ENCODE measurements around the gene CFAP65.

The CFAP65 gene, protein sequence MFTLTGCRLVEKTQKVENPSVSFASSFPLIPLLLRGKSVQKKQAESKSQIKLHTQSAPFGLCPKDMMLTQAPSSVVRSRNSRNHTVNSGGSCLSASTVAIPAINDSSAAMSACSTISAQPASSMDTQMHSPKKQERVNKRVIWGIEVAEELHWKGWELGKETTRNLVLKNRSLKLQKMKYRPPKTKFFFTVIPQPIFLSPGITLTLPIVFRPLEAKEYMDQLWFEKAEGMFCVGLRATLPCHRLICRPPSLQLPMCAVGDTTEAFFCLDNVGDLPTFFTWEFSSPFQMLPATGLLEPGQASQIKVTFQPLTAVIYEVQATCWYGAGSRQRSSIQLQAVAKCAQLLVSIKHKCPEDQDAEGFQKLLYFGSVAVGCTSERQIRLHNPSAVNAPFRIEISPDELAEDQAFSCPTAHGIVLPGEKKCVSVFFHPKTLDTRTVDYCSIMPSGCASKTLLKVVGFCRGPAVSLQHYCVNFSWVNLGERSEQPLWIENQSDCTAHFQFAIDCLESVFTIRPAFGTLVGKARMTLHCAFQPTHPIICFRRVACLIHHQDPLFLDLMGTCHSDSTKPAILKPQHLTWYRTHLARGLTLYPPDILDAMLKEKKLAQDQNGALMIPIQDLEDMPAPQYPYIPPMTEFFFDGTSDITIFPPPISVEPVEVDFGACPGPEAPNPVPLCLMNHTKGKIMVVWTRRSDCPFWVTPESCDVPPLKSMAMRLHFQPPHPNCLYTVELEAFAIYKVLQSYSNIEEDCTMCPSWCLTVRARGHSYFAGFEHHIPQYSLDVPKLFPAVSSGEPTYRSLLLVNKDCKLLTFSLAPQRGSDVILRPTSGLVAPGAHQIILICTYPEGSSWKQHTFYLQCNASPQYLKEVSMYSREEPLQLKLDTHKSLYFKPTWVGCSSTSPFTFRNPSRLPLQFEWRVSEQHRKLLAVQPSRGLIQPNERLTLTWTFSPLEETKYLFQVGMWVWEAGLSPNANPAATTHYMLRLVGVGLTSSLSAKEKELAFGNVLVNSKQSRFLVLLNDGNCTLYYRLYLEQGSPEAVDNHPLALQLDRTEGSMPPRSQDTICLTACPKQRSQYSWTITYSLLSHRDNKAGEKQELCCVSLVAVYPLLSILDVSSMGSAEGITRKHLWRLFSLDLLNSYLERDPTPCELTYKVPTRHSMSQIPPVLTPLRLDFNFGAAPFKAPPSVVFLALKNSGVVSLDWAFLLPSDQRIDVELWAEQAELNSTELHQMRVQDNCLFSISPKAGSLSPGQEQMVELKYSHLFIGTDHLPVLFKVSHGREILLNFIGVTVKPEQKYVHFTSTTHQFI (N-terminal part only)

DNA sequence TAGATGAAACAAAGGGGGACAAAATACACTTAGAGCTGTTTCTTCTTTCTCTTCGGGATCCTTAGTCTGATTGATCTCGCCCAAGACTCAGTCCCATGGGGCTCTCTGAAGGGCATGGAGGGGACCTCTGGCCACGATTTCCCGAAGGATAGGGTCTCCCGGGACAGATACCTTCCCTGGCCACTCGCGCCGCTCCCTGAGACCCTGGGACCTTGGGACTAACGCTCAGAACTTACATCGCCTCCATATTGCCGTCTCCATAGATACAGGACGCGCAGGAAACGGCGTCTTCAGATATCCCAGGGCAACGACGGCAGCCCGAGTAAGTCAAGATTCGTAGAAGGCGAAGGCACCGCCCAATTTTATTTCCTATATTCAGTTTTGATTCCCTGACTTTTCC is at the start of gene CFAP65:
CFAP65 (minus strand) TSS at position 265 of the 400 bp plus-strand sequence. CDS start 2,468 bp downstream, outside the sequence.
- no peak for DNase-seq (ENCODE audit: low read depth)

DNA sequence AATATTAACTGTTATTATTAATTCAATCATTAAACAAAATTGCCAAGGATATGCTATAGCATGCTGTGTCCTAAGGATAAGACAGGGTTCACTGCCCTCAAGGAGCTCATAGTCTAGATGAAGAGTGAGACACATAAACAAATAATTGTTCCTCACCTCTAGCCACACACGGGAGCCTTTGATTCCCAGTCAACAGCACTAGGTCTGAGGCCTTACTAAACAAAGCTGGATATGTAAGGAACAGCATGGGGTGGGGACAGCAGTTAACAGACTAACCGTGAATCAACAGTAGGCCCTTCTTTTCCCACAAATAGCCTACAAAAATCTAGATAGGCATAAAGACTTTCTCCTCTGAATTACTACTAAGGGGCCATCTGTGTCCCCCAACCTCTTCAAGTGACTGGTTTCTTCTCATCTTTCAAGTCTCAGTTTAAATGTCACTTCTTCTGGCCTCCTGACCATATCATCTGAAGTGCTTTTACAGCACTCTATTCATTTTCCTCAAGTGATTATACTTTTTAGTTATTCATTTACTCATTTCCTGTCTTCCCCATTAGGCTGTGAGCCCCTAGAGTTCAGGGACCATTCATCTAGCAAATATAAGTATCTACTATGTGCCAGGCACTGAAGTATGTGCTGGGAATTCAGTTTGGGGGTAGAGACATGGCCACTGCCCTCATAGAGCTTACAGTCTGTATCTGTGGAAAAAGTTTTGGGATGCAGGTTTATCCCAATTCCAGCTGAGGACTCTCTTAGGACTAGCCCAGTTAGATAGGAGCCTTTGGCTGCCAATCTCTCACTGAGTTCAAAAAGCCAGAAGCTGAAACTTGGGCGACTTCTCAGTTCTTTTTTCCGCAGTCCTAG is 49.4 kb upstream of the CFAP65 start:
- DNase-seq (ENCODE audit: low read depth), result no peak

DNA sequence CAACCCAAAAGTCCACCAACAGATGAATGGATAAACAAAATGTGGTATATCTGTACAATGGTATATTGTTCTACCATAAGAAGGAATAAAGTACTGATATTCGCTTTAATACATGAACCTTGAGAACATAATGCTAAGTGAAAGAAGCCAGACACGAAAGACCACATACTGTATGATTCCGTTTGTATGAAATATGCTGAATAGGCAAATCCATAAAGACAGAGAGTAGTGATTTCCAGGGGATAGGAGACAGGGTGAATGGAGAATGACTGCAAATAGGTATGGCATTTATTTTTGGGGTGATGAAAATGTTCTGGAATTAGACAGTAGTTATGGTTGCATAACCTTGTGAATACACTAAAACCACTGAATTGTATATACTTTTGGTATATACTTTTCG is 48.0 kb upstream of the CFAP65 start:
- no peak for DNase-seq (ENCODE audit: low read depth)

DNA sequence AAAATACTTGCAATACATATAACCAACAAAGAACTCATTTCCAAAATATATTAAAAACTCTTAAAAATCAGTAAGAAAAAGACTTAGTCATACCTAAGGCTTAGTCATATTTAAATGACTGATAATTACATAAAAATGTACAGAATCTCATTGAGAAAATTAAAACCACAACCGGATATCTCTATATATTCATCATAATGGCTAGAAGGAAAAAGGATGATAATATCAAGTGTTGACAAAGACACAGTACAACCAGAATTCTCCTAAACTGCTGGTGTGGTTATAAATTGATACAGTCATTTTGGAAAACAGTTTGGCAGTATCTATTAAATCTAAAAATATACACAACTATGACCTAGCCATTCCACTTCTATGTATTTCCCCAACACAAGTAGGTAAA is 46.5 kb upstream of the CFAP65 start:
- no peak for DNase-seq (ENCODE audit: low read depth)

DNA sequence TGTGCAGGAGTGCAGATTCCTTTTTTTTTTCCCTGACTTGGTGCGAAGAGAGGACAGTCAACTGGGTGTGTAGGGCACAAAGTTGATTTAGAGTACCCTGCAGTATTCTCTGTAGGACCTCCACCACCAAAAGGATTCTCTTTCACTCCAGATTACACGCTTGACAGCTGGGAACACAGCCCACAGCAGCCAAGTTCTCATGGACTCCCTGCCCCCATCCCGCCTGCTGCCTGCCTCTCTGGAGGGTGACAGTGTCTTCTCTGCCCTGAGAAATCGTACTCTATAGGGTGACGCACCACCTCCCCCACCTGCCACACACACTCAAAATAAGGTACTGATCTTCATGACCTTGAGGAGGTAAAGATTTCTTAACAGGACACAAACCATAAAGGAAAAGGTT is 46.0 kb upstream of the CFAP65 start:
- no peak for DNase-seq (ENCODE audit: low read depth)

DNA sequence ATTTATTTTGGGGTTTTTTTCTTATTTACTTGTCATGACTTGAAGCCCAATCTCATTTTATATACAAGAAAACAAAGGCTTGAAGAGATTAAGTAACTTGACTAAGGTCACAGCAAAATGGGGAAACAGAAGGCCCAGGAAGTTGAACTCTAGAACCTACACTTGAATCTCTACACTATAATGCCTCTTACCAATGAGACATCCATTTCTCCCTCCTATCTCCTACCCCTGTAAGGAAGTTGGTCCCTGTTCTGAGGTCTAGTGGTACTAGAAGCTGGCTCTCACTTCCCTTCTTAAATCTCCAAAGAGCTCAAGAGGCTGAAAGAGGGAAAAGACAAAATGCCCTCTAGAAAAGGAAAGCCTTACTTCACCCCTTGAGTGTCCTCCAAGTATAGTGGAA is 44.9 kb upstream of the CFAP65 start:
- DNase-seq (ENCODE audit: low read depth), result no peak

DNA sequence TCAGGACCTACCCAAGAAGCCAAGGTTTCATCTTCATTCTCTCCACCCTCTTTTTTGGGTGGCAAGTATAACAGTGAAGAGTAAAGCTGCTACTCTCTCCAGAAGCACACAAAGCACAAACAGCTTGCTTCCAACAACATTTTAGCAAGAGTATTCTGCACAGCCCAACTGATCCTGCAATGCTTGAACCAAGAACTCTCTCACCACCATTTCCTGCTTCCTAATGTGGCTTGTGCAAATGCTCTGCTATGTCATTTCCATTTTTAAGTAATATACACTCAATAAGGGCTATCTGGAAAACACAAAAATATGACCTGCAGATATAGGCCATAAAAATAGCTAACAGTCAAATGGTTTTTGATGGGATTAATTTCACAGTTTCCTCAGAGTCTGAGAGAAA is 43.5 kb upstream of the CFAP65 start:
- no peak for DNase-seq (ENCODE audit: low read depth)

DNA sequence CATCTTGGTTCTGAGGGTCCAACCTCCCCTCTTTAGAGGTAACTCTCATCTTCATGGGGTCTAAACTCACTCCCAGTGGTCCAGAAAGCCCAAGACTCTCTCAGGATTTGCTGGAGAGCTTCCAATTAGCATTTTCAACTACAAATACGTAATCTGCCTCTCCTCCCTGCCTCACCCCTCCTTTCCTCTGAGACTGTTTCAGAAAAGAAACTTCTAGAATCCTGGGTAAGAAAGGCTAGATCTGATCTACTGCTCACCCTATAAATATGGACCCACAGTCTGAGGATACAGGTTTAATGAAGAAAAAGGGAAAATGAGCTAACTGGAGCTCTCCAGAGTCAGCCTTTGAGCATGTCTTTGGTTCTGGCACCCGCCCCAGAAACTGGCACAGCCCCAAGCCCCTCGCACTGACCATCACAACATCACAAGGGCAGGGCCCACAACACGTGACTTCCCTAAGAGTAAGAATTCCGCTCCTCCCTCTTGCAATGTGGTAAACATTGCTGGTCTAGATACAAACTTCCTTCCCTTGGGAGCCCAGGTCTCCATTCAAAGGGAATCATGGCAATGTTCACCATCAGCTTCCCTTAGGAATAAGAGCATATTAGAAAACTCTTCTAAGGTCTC is 41.1 kb upstream of the CFAP65 start:
- no peak for DNase-seq (ENCODE audit: low read depth)

DNA sequence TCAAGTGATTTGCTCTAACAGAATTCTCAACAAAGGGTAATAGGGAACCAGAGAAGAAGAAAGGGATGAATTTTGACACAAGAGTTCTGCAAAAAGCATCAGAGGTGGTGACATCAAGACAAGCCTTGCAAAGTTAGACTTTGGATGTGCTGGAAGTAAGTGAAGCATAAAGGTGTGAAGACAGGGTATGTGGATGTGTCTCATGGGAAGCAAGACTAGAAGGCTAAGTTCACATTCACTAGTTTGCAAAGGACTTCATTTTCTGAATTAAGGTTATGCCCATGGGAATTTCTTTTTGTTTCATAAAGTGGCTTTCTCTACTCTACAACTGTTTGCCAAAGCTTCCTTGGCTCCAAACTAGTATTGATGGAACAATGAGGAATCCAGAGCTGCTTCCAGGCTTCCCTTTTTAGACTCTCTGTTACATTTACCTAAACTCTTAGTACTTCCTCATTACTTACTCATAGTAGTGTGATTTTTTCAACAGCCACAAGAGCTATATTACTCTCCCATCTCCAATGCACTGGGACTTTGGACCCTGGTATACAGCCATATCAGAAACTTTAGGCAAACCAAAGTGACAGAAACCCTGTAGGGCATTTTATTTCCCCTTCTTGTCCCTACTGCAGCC is 40.5 kb upstream of the CFAP65 start:
- DNase-seq (ENCODE audit: low read depth), result no peak

DNA sequence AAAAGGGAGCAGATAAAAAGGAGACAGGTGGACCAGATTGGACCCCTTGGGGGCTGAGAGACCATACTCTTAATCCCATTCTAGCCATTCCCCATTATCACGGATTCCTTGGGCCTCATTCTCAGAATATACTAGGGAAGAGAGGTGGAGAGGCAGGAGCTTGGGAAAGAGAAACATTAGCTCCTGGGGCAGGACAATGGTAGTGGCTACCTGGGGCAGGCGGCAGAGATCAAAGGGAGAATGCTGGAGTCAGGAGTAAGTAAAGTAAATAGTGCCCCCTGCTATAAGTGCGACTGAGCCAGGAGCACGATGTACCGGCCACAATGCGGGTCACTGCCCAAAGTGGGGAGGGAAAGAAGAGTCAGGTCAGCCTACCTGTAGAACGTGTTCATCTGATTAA is 39.8 kb upstream of the CFAP65 start:
- DNase-seq (ENCODE audit: low read depth), result no peak

DNA sequence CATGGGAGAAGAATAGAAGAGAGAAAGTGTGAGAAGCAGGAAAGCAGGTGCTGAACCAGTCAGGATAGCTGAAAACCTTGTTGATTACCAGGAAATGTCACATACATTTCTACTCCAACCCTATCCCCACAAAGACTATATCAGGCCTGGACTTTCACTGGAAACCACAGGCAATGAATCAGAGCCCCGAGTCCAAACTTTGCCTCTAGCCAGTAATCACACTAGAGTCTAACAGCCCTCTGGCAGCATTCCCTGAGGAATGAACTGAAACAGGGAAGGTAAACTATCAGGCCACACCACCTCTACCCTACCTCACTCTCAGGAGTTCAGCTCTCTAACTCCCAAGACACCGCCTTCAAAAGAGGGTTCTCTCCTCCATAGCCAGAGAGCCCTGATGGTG is 38.1 kb upstream of the CFAP65 start:
- no peak for DNase-seq (ENCODE audit: low read depth)

DNA sequence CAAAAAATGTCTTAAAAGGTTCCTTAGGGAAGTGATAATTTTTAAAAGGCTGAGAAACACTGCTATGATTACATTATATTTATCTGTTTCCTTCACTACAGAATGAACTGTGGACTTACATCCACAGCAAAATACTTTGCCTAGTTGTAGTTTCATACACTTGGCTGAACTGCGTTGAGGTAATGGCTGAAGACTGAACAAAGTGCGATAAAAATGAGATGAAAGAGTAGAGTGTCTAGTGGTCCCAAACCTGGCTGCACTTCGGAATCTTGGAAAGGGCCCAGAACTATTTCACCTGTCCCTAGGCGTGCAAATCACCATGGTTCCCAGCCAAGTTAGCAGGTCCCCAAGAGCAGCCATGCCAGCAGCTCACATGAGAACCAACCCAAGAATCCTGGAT is 37.6 kb upstream of the CFAP65 start:
- DNase-seq (ENCODE audit: low read depth), result no peak

DNA sequence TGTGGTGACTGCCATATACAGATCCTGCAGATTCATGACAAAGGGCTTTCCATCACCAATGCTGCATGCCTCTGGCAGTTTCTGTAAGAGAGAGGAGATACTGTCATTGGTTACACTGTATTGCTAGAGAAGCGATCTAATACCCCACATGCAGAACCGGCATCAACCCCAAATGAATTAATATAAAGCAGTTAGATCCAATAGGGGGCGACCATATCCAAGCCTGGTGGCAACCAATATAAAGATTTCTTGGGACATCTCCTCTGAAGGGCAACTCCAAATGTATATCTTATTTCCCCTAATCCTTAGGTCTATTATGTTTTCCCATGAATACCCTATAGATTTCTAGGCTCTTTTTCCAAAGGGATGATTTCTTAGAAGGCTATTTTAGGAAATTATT is 36.8 kb upstream of the CFAP65 start:
- DNase-seq (ENCODE audit: low read depth), result no peak

DNA sequence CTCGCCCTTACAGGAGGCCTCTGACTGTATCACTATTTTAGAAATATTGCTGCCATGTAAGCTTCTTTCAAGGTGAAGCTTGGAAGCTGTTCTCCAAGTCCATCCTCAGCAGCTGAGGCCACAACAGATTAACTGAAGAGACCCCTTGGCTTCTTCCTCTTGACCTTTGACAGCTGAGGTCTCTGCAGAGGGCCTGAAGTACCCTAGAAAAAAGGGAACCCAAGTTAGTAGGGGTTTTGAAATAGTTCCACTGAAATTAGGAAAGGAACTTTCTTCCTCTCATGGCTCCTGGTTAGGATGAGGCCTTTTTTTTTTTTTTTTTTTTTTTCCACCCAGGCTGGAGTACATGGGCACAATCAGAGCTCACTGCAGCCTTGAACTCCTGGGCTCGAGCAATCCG is 34.9 kb upstream of the CFAP65 start:
- no peak for DNase-seq (ENCODE audit: low read depth)

DNA sequence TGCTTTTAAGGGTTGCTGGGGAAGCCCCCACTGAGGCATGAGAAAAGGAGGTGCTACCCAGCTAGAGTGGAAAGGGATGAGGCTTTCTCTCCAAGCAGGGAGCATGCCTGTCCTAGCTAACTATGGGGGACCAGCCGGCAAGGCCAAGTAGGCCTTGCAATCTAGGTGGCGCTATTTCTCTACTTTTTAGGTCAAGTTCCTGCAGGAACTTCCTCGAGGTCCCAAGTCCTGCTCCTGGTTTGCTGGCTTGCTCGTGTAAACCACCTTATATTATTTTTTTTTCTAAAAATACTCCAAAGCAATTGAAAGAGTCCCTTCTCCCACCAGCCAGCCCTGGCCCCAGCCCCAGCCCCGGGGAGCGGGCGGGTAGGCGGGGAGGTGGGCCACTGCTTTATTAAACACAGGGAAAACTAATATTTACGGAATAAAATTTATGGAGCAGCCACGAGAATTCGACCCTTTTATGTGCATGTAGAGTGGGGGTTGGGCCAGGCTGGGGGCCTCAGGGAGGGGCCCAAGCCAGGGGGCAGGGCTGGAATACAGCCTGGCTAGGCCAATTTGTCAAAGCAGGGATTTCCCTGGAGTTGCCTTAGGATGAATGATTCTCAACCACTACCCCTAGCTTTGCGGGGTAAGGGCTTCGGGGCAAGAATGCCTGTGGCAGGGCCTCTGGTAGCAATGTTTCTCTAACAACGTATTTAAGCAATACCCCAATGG is 32.3 kb upstream of the CFAP65 start:
- no peak for DNase-seq (ENCODE audit: low read depth)

DNA sequence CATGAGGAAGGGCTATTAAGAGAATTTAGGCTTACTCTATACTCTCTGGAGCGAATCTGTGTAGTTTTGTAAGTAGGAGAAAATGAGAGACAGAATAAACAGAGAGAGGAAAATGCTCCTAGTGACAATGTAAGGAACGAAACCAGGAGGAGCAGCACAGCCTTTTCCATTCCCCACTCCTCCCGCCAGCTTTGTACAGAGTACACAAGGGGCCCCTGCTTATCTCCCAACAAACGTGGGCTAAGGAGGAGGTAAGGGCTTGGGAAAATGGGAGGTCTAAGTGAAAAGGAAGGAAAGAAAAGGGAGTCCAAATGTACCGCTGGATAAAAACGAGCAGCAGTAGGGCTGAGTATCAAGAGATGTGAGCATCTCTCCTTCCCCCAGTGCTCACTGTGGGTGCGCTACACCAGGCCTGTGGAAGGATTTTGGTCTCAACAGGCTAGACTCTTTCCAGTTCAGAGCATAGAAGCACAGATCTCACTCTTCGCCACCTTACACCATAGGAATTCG is 31.5 kb upstream of the CFAP65 start:
- no peak for DNase-seq (ENCODE audit: low read depth)

DNA sequence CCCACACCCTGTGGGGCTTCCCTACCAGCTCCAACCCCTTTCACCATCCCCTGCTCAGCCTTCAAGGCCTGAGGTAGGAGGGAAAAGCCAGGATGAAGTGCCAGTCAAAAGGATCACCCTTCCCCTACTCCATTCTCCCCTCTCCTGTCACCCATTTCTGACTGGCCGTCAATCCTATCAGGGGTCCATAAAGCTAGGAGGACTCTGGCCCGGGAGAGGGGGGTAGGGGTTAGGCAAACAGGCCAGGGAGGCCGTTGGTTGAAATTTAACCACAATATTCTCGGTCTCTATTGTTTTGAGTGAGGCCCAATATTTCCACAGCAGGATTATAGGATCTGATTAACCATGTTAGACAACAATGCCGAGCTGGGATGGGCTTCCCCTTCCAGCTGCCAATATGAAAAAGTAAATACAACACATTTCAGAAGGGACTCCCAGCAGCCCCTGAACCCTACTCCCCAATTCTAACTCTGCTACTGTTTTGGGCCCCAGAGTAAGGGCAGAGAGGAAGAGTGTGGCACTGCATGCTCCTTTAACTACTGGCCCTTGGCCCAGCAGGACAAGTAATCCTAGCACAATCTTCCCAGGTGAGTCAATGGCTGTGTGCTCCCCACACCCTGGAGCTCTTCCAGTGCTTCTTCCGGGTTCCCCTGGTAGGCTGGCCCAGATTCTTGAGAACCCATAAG is 30.0 kb upstream of the CFAP65 start:
- DNase-seq (ENCODE audit: low read depth), result no peak

DNA sequence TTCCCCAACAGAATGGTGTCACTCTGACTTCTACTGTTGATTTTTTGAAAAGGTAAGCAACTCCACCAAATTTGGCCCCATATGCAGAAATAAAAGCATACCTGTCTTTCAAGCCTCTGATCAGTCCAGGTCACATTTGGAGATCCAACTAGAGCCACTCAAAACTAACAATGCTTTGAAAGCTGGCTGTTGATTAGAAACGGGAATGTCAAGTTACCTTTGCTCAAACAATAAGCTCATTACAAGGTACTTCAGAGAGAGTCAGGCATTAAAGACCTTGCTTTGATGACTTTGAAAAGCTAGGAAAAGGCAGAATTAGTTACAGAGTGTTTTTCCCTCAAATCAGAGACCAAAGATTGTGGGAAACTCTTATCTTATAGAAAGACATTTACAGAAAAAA is 24.2 kb upstream of the CFAP65 start:
- no peak for DNase-seq (ENCODE audit: low read depth)

DNA sequence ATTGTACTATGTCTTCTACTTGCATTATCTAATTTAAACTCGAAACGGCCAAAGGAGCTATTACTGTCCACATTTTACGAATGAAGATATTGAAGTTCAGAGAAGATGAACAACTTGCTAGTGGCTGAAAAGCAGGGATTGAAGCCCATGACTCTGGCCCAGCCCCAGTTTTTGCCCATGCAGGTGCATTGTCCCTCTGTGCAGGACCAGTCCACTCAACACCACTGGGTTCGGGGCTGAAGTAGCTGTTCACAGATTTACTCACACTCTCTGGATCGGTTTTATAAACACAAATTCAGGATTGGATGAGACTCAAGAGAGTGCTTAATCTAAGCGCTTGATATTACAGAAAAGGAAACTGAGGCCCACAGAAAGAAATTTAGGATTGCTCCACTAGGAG is 20.8 kb upstream of the CFAP65 start:
- DNase-seq (ENCODE audit: low read depth), result no peak

Measured in stimulated activated CD8-positive, alpha-beta memory T cell treated with anti-CD3 and anti-CD28 coated beads, Interleukin-15, amount 100 ng/mL, for 24 hours (primary cell).